H9 (cell line): Measurements from ENCODE around the gene SLC22A12. TPM values are rescaled to one million over a fixed set of nuclear protein-coding genes. Genes with fewer than 3 reads are reported as not detected.

ENCODE experiments used
- DNase-seq: peaks from one replicate; pipeline ENCODE4 v3.0.0-alpha.2; 2017
- H2AFZ ChIP-seq: one replicate; pipeline ENCODE4 v1.6.1; 2013; ENCODE audit warnings: mild to moderate bottlenecking, low read length, control low read depth, moderate library complexity
- H2AK5ac ChIP-seq: 2 replicates; pipeline ENCODE4 v1.6.1; 2013; ENCODE audit warnings: low read length, control low read depth, mixed read lengths; ENCODE audit not compliant: insufficient read length
- H2BK120ac ChIP-seq: one replicate; pipeline ENCODE4 v1.6.1; 2013; ENCODE audit warnings: low read depth, mild to moderate bottlenecking, low read length, control low read depth, inconsistent platforms; ENCODE audit not compliant: poor library complexity, severe bottlenecking
- H2BK12ac ChIP-seq: 2 replicates; pipeline ENCODE4 v1.6.1; 2013; ENCODE audit warnings: low read length, control low read depth, mixed read lengths, low read depth; ENCODE audit not compliant: insufficient read length
- H2BK15ac ChIP-seq: 2 replicates; pipeline ENCODE4 v1.6.1; 2013; ENCODE audit warnings: low read depth, low read length, control low read depth
- H2BK20ac ChIP-seq: one replicate; pipeline ENCODE4 v1.6.1; 2013; ENCODE audit warnings: low read depth, mild to moderate bottlenecking, low read length, control low read depth, inconsistent platforms; ENCODE audit not compliant: poor library complexity, severe bottlenecking
- H2BK5ac ChIP-seq: 2 replicates; pipeline ENCODE4 v1.6.1; 2013; ENCODE audit warnings: low read length, control low read depth, mixed read lengths; ENCODE audit not compliant: insufficient read length
- H3K14ac ChIP-seq: 2 replicates; pipeline ENCODE4 v1.6.1; 2013; ENCODE audit warnings: low read length, control low read depth; ENCODE audit not compliant: insufficient read depth
- H3K18ac ChIP-seq: 2 replicates; pipeline ENCODE4 v1.6.1; 2013; ENCODE audit warnings: low read depth, mild to moderate bottlenecking, mixed read lengths, low read length, control low read depth; ENCODE audit not compliant: insufficient read length
- H3K23ac ChIP-seq: 2 replicates; pipeline ENCODE4 v1.6.1; 2013; ENCODE audit warnings: low read length, control low read depth, mixed read lengths, low read depth; ENCODE audit not compliant: insufficient read length
- H3K23me2 ChIP-seq: 2 replicates; pipeline ENCODE4 v1.6.1; 2013; ENCODE audit warnings: low read depth, mild to moderate bottlenecking, mixed read lengths, low read length, control low read depth; ENCODE audit not compliant: insufficient read length, poor library complexity, severe bottlenecking
- H3K27ac ChIP-seq: 2 replicates; pipeline ENCODE4 v1.5.1; 2013; ENCODE audit warnings: low read length, control low read depth, mixed read lengths, low read depth; ENCODE audit not compliant: insufficient read length
- H3K27me3 ChIP-seq: 2 replicates; pipeline ENCODE4 v1.6.1; 2013; ENCODE audit warnings: low read length, control low read depth, inconsistent platforms; ENCODE audit not compliant: insufficient read depth
- H3K4ac ChIP-seq: 2 replicates; pipeline ENCODE4 v1.6.1; 2013; ENCODE audit warnings: low read depth, mild to moderate bottlenecking, control low read depth, inconsistent platforms, low read length, moderate library complexity
- H3K4me1 ChIP-seq: 2 replicates; pipeline ENCODE4 v1.6.1; 2013; ENCODE audit warnings: low read length, control low read depth, inconsistent platforms; ENCODE audit not compliant: insufficient read depth
- H3K4me2 ChIP-seq: 2 replicates; pipeline ENCODE4 v1.6.1; 2013; ENCODE audit warnings: low read length, control low read depth, mixed read lengths; ENCODE audit not compliant: insufficient read length, insufficient read depth
- H3K56ac ChIP-seq: 2 replicates; pipeline ENCODE4 v1.6.1; 2013; ENCODE audit warnings: low read depth, mild to moderate bottlenecking, mixed read lengths, low read length, control low read depth; ENCODE audit not compliant: insufficient read length
- H3K79me1 ChIP-seq: 2 replicates; pipeline ENCODE4 v1.6.1; 2013; ENCODE audit warnings: low read depth, mild to moderate bottlenecking, moderate library complexity, low read length, control low read depth, inconsistent platforms; ENCODE audit not compliant: insufficient read depth, poor library complexity, severe bottlenecking
- H3K79me2 ChIP-seq: 2 replicates; pipeline ENCODE4 v1.6.1; 2013; ENCODE audit warnings: low read length, control low read depth, inconsistent platforms; ENCODE audit not compliant: insufficient read depth
- H3K9ac ChIP-seq: 2 replicates; pipeline ENCODE4 v1.6.1; 2013; ENCODE audit warnings: low read length, control low read depth, mixed read lengths; ENCODE audit not compliant: insufficient read length; ENCODE audit errors: extremely low read depth
- H3K9me3 ChIP-seq: one replicate; pipeline ENCODE4 v1.6.1; 2013; ENCODE audit warnings: low read depth, low read length, inconsistent platforms; ENCODE audit not compliant: control insufficient read depth
- H3T11ph ChIP-seq: one replicate; pipeline ENCODE4 v1.6.1; 2013; ENCODE audit warnings: mild to moderate bottlenecking, low read length, control low read depth, inconsistent platforms
- H4K20me1 ChIP-seq: one replicate; pipeline ENCODE4 v1.6.1; 2013; ENCODE audit not compliant: control insufficient read depth, insufficient read length, insufficient read depth
- H4K5ac ChIP-seq: 2 replicates; pipeline ENCODE4 v1.6.1; 2013; ENCODE audit warnings: low read depth, mild to moderate bottlenecking, mixed read lengths, low read length, control low read depth; ENCODE audit not compliant: insufficient read length
- H4K8ac ChIP-seq: replicated peaks from 2 replicates; pipeline ENCODE4 v1.6.1; 2013; ENCODE audit warnings: low read length, control low read depth, mixed read lengths, low read depth; ENCODE audit not compliant: insufficient read length
- H4K91ac ChIP-seq: 2 replicates; pipeline ENCODE4 v1.6.1; 2013; ENCODE audit warnings: low read depth, mild to moderate bottlenecking, moderate library complexity, mixed read lengths, low read length, control low read depth; ENCODE audit not compliant: insufficient read length
- H3K27ac Mint-ChIP-seq, 3 experiments: 2 replicates in 2 of 3; 3 replicates in 1 of 3; pipeline ENCODE4 v1.8.0; 2020 to 2021; ENCODE audit warnings: mixed read lengths in 3 of 3, mild to moderate bottlenecking in 1 of 3, moderate library complexity in 1 of 3
- H3K27me3 Mint-ChIP-seq: 2 replicates; pipeline ENCODE4 v1.8.0; 2021; ENCODE audit warnings: low read depth, mild to moderate bottlenecking, moderate library complexity, mixed read lengths
- H3K36me3 Mint-ChIP-seq, 3 experiments: 2 replicates in 2 of 3; 3 replicates in 1 of 3; pipeline ENCODE4 v1.8.0; 2020 to 2021; ENCODE audit warnings: low read depth in 3 of 3, mixed read lengths in 3 of 3; ENCODE audit not compliant: insufficient read depth in 1 of 3
- H3K4me1 Mint-ChIP-seq, 2 experiments: 2 replicates each; pipeline ENCODE4 v1.8.0; 2020; ENCODE audit warnings: mixed read lengths in 2 of 2
- H3K4me3 Mint-ChIP-seq, 2 experiments: 2 replicates in 1 of 2; 3 replicates in 1 of 2; pipeline ENCODE4 v1.8.0; 2020 to 2021; ENCODE audit warnings: mild to moderate bottlenecking in 2 of 2, mixed read lengths in 2 of 2, moderate library complexity in 1 of 2
- H3K9me3 Mint-ChIP-seq, 2 experiments: 2 replicates in 1 of 2; 3 replicates in 1 of 2; pipeline ENCODE4 v1.8.0; 2020; ENCODE audit warnings: mild to moderate bottlenecking in 2 of 2, mixed read lengths in 2 of 2, moderate library complexity in 1 of 2
- CTCF ChIP-seq: fragments of 200-600 bp; sonication (generic); conservative IDR thresholded peaks from 3 replicates; pipeline ENCODE4 v1.8.0; 2021; ENCODE audit warnings: antibody characterized with exemption, mild to moderate bottlenecking
- WGBS: extraction: QIAGEN DNeasy Blood & Tissue Kit; methylation state at CpG from one replicate; pipeline ENCODE4 v1.1.7; 2013; ENCODE audit warnings: missing lambda C conversion rate, low lambda C conversion rate, mixed read lengths; ENCODE audit not compliant: insufficient read length; ENCODE audit errors: extremely low coverage; 5-methylcytosine and 5-hydroxymethylcytosine counted together
- total RNA-seq: library from RNA; stranded (reverse); gene quantifications from 2 replicates; pipeline ENCODE4 v1.2.1, GENCODE V29; 2021

Gene SLC22A12
- total RNA-seq, 1 experiment from 2014 or later = not detected

GRCh38 chr11:64572143-64572542, 18.9 kb upstream of the SLC22A12 start:
- H3K9ac ChIP-seq = no peak overlapping the region
- no peak for TF ChIP-seq CTCF
- H2BK5ac ChIP-seq = no peak overlapping the region
- H3K4ac ChIP-seq = no peak overlapping the region
- no peak overlapping the region for H4K91ac ChIP-seq
- no peak overlapping the region for H3K27ac ChIP-seq
- WGBS = no CpG with 5 or more reads among the region's 8 CpGs
- no peak overlapping the region for H2BK120ac ChIP-seq
- H3K4me3 Mint-ChIP-seq = no peak overlapping the region
- H2AFZ ChIP-seq = no peak overlapping the region
- no peaks in the 10 kb centered on the region for H3K79me1 ChIP-seq
- H3K27me3 ChIP-seq = no peaks in the 10 kb centered on the region
- H3K79me2 ChIP-seq = no peaks in the 10 kb centered on the region
- no peaks in the 10 kb centered on the region for H3K4me1 ChIP-seq
- H3K27ac Mint-ChIP-seq = peak overlapping the region in 2 of 3 experiments; percentile 8 to 18; a peak in 2 of 7 replicates
- H3K23me2 ChIP-seq = no peaks in the 10 kb centered on the region
- no peak overlapping the region for H3K14ac ChIP-seq
- H2AK5ac ChIP-seq = no peak overlapping the region
- H4K5ac ChIP-seq = no peak overlapping the region
- H3K18ac ChIP-seq = no peak overlapping the region
- H3K9me3 ChIP-seq = no peaks in the 10 kb centered on the region
- H4K20me1 ChIP-seq = no peaks in the 10 kb centered on the region
- H3K4me1 Mint-ChIP-seq = peaks cover 9 to 19% of the 10 kb centered on the region in 2 experiments
- H2BK20ac ChIP-seq = no peak overlapping the region
- no peak overlapping the region for H2BK15ac ChIP-seq
- H3K27me3 Mint-ChIP-seq = peaks cover 23% of the 10 kb centered on the region
- no peak overlapping the region for H2BK12ac ChIP-seq
- no peak overlapping the region for H3T11ph ChIP-seq
- DNase-seq = no peak
- H3K23ac ChIP-seq = no peak overlapping the region
- no peaks in the 10 kb centered on the region for H3K36me3 Mint-ChIP-seq
- H3K4me2 ChIP-seq = no peak overlapping the region
- H3K9me3 Mint-ChIP-seq = no peaks in the 10 kb centered on the region
- no peak overlapping the region for H3K56ac ChIP-seq
- H4K8ac ChIP-seq = no peak overlapping the region
